SK-N-SH treated with all-trans-retinoic acid at 6 μM for 48 hours (cell line): ENCODE measurements around the gene FGF18.

ENCODE experiments used
- ARNTL ChIP-seq: fragments of 450-650 bp; formaldehyde crosslinking; IDR thresholded peaks from 2 replicates; pipeline ENCODE4 v1.5.0; 2020; ENCODE audit warnings: low read depth, mild to moderate bottlenecking, moderate library complexity, borderline replicate concordance
- BACH2 ChIP-seq: fragments of 250-450 bp; sonication (Bioruptor Pico); IDR thresholded peaks from 2 replicates; pipeline ENCODE4 v1.9.0; 2021; ENCODE audit warnings: mild to moderate bottlenecking, borderline replicate concordance
- CSDC2 ChIP-seq: fragments of 250-450 bp; sonication (Bioruptor Pico); IDR thresholded peaks from 2 replicates; pipeline ENCODE4 v1.5.0; 2020; ENCODE audit warnings: mild to moderate bottlenecking, moderate library complexity
- ESRRG ChIP-seq: fragments of 250-450 bp; sonication (Bioruptor Pico); IDR thresholded peaks from 2 replicates; pipeline ENCODE4 v1.6.1; 2021; ENCODE audit warnings: mild to moderate bottlenecking
- ISL1 ChIP-seq: fragments of 250-450 bp; sonication (Bioruptor Pico); IDR thresholded peaks from 2 replicates; pipeline ENCODE4 v2.1.2; 2022; ENCODE audit warnings: mild to moderate bottlenecking, moderate library complexity
- OSR1 ChIP-seq: fragments of 250-450 bp; sonication (Bioruptor Pico); IDR thresholded peaks from 2 replicates; pipeline ENCODE4 v1.8.0; 2022; ENCODE audit warnings: moderate library complexity, mild to moderate bottlenecking, inconsistent platforms
- PATZ1 ChIP-seq: fragments of 250-450 bp; sonication (Bioruptor Pico); IDR thresholded peaks from 2 replicates; pipeline ENCODE4 v1.8.0; 2020; ENCODE audit warnings: mild to moderate bottlenecking, moderate library complexity, borderline replicate concordance
- POU6F1 ChIP-seq: fragments of 250-450 bp; sonication (Bioruptor Pico); IDR thresholded peaks from 2 replicates; pipeline ENCODE4 v1.8.0; 2021; ENCODE audit warnings: low read depth, mild to moderate bottlenecking, moderate library complexity, borderline replicate concordance
- RARB ChIP-seq: fragments of 250-450 bp; sonication (Bioruptor Pico); IDR thresholded peaks from 2 replicates; pipeline ENCODE4 v1.8.0; 2021; ENCODE audit warnings: mild to moderate bottlenecking, moderate library complexity
- ZFP3 ChIP-seq: fragments of 250-450 bp; sonication (Bioruptor Pico); IDR thresholded peaks from 2 replicates; pipeline ENCODE4 v1.5.0; 2020; ENCODE audit warnings: mild to moderate bottlenecking, moderate library complexity
- ZFP30 ChIP-seq: fragments of 450-650 bp; formaldehyde crosslinking; IDR thresholded peaks from 2 replicates; pipeline ENCODE4 v1.5.0; 2022; ENCODE audit warnings: mild to moderate bottlenecking, moderate library complexity
- ZNF565 ChIP-seq: fragments of 450-650 bp; formaldehyde crosslinking; conservative IDR thresholded peaks from 2 replicates; pipeline ENCODE4 v1.5.0; 2020; ENCODE audit warnings: low read depth, mild to moderate bottlenecking, moderate library complexity
- TF ChIP-seq, protein P1 (sequence below): fragments of 250-450 bp; sonication (Bioruptor Pico); IDR thresholded peaks from 2 replicates; pipeline ENCODE4 v1.5.1; 2021; ENCODE audit warnings: mild to moderate bottlenecking, moderate library complexity
- TF ChIP-seq, protein P2 (sequence below): fragments of 250-450 bp; sonication (Bioruptor Pico); IDR thresholded peaks from 2 replicates; pipeline ENCODE4 v1.5.1; 2020; ENCODE audit warnings: low read depth, mild to moderate bottlenecking, moderate library complexity

GRCh38 chr5:171441246-171441791 is 21.9 kb downstream of the FGF18 start:
- TF ChIP-seq ARNTL: no peak
- TF ChIP-seq ESRRG (CRISPR knock-in tag): no peak
- no peak for TF ChIP-seq ZFP30 (CRISPR knock-in tag)
- no peak for TF ChIP-seq ISL1 (CRISPR knock-in tag)
- TF ChIP-seq ZFP3 (CRISPR knock-in tag): no peak
- no peak for TF ChIP-seq RARB (CRISPR knock-in tag)
- no peak for TF ChIP-seq BACH2
- TF ChIP-seq POU6F1: no peak
- no peak for TF ChIP-seq PATZ1 (CRISPR knock-in tag)
- no peak for TF ChIP-seq ZNF565 (CRISPR knock-in tag)
- TF ChIP-seq, protein P1, sequence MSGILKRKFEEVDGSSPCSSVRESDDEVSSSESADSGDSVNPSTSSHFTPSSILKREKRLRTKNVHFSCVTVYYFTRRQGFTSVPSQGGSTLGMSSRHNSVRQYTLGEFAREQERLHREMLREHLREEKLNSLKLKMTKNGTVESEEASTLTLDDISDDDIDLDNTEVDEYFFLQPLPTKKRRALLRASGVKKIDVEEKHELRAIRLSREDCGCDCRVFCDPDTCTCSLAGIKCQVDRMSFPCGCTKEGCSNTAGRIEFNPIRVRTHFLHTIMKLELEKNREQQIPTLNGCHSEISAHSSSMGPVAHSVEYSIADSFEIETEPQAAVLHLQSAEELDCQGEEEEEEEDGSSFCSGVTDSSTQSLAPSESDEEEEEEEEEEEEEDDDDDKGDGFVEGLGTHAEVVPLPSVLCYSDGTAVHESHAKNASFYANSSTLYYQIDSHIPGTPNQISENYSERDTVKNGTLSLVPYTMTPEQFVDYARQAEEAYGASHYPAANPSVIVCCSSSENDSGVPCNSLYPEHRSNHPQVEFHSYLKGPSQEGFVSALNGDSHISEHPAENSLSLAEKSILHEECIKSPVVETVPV: no peak
- TF ChIP-seq, protein P2, sequence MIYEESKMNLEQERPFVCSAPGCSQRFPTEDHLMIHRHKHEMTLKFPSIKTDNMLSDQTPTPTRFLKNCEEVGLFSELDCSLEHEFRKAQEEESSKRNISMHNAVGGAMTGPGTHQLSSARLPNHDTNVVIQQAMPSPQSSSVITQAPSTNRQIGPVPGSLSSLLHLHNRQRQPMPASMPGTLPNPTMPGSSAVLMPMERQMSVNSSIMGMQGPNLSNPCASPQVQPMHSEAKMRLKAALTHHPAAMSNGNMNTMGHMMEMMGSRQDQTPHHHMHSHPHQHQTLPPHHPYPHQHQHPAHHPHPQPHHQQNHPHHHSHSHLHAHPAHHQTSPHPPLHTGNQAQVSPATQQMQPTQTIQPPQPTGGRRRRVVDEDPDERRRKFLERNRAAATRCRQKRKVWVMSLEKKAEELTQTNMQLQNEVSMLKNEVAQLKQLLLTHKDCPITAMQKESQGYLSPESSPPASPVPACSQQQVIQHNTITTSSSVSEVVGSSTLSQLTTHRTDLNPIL (CRISPR knock-in tag): no peak
- TF ChIP-seq CSDC2 (CRISPR knock-in tag): no peak
- TF ChIP-seq OSR1: no peak
